ENCODE data around the gene ACSM4.

The ACSM4 gene

DNA sequence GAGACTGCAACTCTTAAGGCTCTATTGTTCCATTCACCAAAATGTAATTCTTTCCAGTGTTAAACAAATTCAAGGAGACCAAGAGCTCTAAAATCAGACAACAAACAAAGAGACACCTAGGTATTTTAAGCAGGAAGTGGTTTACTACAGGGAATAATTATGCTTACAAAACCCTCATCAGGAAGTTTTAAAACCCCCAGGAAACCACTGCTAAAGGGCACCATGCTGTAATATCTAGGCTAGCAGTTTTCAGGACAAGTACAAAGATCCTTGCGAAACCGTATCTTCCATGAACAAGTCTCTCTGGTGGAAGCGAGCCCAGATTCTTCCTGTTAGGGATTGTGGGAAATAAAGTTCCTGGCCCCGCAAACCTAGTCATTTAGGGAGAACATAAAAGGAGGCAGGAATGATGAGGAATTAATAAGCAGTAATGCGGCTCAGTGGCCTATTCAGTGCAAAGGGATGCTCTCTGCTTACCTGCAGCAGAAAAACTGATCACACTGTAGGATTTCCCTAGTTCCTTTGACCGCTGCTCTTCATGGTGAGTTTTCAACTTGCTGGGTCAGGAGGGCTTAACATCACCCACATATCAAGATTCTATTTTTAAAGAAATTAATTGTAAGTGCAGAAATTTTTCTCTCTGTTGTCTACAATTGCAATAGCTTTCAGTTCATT lies 42.8 kb downstream of the ACSM4 start:
- Histone ChIP-seq H3K9me3 (no peaks in the 10 kb centered on the region), H3K4me3 (ENCODE audit: low read depth, low read length) (no peak overlapping the region), H3K27me3 (no peaks in the 10 kb centered on the region), H3K4me1 (no peaks in the 10 kb centered on the region), H3K36me3 (peaks cover 21% of the 10 kb centered on the region)
- TF ChIP-seq, protein P1, sequence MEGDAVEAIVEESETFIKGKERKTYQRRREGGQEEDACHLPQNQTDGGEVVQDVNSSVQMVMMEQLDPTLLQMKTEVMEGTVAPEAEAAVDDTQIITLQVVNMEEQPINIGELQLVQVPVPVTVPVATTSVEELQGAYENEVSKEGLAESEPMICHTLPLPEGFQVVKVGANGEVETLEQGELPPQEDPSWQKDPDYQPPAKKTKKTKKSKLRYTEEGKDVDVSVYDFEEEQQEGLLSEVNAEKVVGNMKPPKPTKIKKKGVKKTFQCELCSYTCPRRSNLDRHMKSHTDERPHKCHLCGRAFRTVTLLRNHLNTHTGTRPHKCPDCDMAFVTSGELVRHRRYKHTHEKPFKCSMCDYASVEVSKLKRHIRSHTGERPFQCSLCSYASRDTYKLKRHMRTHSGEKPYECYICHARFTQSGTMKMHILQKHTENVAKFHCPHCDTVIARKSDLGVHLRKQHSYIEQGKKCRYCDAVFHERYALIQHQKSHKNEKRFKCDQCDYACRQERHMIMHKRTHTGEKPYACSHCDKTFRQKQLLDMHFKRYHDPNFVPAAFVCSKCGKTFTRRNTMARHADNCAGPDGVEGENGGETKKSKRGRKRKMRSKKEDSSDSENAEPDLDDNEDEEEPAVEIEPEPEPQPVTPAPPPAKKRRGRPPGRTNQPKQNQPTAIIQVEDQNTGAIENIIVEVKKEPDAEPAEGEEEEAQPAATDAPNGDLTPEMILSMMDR (IDR thresholded peaks at IDR 0.05; ENCODE audit: low read depth, low read length): no peak
- DNase-seq: no peak

DNA sequence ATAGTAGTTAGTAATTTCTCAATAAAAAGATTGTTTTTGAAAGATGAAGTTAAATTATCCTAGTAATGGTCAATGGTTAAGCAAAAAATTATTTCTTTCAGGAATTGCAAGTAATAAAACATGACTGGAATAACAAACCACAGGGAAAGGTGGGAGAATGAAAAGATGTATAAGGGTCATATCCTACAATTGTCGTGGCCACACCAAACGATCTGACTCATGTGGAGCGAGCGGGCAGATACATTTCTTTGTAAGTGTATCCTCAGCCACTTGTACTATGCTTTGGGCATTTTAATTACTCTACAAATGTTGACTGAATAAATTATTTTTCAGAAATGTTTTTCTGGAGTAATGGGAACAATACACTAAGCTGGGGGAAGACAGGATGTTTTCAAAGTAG lies 45.5 kb downstream of the ACSM4 start:
- Histone ChIP-seq H3K9me3 (no peaks in the 10 kb centered on the region), H3K36me3 (peaks cover 18% of the 10 kb centered on the region), H3K4me1 (no peaks in the 10 kb centered on the region), H3K27me3 (no peaks in the 10 kb centered on the region), H3K4me3 (ENCODE audit: low read depth, low read length) (no peak overlapping the region)
- TF ChIP-seq, protein P1 (IDR thresholded peaks at IDR 0.05; ENCODE audit: low read depth, low read length): no peak
- DNase-seq: no peak

DNA sequence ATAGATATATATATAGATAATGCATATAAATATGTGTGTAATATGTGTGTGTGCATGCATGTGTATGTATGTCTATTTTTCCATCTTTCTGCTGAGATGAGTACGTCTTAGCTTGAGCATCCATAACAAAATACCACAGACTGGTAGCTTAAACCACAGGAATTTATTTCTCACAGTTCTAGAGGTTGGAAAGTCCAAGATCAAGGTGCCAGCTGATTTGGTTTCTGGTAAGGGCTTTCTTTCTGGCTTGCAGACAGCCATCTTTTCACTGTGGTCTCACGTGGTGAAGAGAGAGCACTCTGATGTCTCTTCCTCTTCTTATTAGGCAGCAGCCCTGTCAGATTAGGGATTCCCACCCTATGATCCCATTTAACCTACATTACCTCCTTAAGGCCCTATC lies 47.3 kb downstream of the ACSM4 start:
- no peak for DNase-seq
- H3K4me3 ChIP-seq (ENCODE audit: low read depth, low read length): no peak overlapping the region
- TF ChIP-seq, protein P1 (IDR thresholded peaks at IDR 0.05; ENCODE audit: low read depth, low read length): no peak

DNA sequence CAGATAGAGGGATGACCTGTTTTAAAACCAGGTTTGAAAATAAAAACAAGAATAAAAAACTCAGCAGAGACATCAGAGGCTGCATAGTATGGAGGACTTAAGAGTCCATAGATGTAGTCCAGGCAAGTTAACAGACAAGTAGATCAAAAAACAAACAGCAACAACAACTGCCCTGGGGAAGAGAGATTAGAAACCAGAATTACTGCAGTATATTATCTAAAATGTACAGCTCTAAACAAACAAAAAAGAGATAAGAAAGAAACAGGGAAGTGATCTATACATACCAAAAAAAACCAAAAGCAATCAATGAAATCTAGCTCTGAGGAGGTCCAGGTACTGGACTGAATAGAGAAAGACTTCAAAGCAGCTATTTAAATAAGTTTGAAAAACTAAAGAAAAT lies 48.8 kb downstream of the ACSM4 start:
- no peak overlapping the region for H3K4me3 ChIP-seq (ENCODE audit: low read depth, low read length)
- TF ChIP-seq, protein P1 (IDR thresholded peaks at IDR 0.05; ENCODE audit: low read depth, low read length): no peak
- peaks cover 28% of the 10 kb centered on the region for H3K36me3 ChIP-seq
- no peaks in the 10 kb centered on the region; the same call in 1 of the 2 replicates for H3K4me1 ChIP-seq
- no peaks in the 10 kb centered on the region for H3K27me3 ChIP-seq
- DNase-seq: no peak
- H3K9me3 ChIP-seq: no peaks in the 10 kb centered on the region

More for the DNA sequence above, 47.3 kb downstream of the ACSM4 start:
- Histone ChIP-seq H3K36me3 (peaks cover 18% of the 10 kb centered on the region), H3K4me1 (no peaks in the 10 kb centered on the region; the same call in 1 of the 2 replicates), H3K27me3 (no peaks in the 10 kb centered on the region), H3K9me3 (no peaks in the 10 kb centered on the region)

DNA sequence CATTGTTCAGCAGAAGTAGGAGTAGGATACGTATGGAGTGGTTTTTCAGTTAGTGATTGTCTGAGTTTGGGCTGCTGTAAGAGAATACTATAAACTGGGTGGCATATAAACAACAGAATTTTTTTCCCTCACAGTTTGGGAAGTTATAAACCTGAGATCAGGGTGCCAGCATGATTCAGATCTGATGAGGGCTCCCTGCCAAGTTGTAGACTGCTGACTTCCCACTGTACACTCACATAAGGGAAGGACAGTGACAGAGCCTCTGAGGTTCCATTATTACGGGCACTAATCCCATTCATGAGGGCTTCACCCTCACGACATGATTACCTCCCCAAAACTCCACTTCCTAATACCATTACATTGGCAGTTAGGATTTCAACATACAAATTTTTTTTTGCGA lies 50.7 kb downstream of the ACSM4 start:
- no peak for DNase-seq
- Histone ChIP-seq H3K4me3 (ENCODE audit: low read depth, low read length) (no peak overlapping the region), H3K4me1 (no peaks in the 10 kb centered on the region; the same call in 1 of the 2 replicates), H3K27me3 (no peaks in the 10 kb centered on the region), H3K9me3 (no peaks in the 10 kb centered on the region), H3K36me3 (peaks cover 35% of the 10 kb centered on the region)
- TF ChIP-seq, protein P1 (IDR thresholded peaks at IDR 0.05; ENCODE audit: low read depth, low read length): no peak

DNA sequence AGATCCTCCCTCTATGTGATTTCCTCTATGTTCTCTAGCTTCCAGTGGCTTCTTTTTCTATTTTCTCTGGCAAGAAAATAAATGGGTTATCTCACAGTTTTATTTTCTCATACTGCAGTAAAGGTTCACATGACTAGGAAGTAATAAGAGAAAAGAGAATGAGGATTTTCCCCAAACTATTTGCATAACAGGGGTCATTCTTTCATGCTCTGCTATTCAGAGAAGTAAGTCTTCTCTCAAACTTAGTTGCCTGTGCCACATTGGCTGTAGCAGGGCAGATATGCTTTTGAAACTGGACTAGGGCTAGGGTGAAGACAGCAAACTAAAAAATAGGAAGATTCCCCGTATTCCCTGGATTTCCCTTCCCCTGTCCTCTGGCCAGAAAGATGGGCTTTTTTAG lies 57.4 kb downstream of the ACSM4 start:
- no peak for DNase-seq
- Histone ChIP-seq H3K9me3 (no peaks in the 10 kb centered on the region; the same call in 1 of the 2 replicates), H3K4me1 (peaks cover 4% of the 10 kb centered on the region; the same call in 1 of the 2 replicates), H3K36me3 (peaks cover 26% of the 10 kb centered on the region), H3K4me3 (ENCODE audit: low read depth, low read length) (no peak overlapping the region), H3K27me3 (no peaks in the 10 kb centered on the region)
- TF ChIP-seq, protein P1 (IDR thresholded peaks at IDR 0.05; ENCODE audit: low read depth, low read length): no peak
